Measurements from ENCODE around the gene ZNHIT1.

The ZNHIT1 gene

DNA sequence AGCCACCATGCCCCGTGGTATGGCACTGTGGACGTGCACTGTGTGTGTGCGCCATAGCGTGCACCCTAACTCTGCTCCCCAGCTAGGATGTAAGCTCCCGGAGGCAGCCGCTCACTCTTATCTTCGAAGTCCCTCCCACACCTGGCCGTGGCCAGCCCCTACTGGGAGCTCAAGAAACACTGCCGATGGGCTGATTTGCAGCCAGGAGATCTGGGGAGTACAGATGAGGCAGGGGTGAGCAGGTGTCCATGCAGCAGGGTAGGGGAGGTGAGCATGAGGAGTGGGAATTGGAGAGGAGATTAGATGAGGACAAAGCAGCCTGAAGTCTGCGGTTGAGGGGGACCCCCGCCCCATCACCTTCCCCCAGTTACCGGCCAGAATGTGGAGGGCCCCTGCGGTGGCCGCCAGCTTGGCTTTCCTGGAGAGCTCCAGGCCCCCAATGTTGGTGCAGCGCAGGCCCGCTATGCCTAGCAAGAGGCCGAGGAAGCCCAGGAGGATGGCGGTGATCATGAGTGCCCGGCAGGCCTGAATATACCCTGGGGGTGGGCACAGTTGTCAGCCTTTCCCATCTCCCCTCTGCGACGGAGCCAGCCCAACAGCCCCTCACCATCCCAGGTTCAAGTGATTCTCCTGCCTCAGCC lies 16.1 kb downstream of the ZNHIT1 start:
- H3K4me3 ChIP-seq (ENCODE audit: low read depth, low read length), result no peak overlapping the region
- TF ChIP-seq, protein P1, sequence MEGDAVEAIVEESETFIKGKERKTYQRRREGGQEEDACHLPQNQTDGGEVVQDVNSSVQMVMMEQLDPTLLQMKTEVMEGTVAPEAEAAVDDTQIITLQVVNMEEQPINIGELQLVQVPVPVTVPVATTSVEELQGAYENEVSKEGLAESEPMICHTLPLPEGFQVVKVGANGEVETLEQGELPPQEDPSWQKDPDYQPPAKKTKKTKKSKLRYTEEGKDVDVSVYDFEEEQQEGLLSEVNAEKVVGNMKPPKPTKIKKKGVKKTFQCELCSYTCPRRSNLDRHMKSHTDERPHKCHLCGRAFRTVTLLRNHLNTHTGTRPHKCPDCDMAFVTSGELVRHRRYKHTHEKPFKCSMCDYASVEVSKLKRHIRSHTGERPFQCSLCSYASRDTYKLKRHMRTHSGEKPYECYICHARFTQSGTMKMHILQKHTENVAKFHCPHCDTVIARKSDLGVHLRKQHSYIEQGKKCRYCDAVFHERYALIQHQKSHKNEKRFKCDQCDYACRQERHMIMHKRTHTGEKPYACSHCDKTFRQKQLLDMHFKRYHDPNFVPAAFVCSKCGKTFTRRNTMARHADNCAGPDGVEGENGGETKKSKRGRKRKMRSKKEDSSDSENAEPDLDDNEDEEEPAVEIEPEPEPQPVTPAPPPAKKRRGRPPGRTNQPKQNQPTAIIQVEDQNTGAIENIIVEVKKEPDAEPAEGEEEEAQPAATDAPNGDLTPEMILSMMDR (IDR thresholded peaks at IDR 0.05; ENCODE audit: low read depth, low read length), result no peak
- no peaks in the 10 kb centered on the region for H3K9me3 ChIP-seq
- DNase-seq, result no peak
- peaks cover 18% of the 10 kb centered on the region for H3K4me1 ChIP-seq
- no peaks in the 10 kb centered on the region; the same call in 1 of the 2 replicates for H3K36me3 ChIP-seq
- H3K27me3 ChIP-seq, result no peaks in the 10 kb centered on the region

DNA sequence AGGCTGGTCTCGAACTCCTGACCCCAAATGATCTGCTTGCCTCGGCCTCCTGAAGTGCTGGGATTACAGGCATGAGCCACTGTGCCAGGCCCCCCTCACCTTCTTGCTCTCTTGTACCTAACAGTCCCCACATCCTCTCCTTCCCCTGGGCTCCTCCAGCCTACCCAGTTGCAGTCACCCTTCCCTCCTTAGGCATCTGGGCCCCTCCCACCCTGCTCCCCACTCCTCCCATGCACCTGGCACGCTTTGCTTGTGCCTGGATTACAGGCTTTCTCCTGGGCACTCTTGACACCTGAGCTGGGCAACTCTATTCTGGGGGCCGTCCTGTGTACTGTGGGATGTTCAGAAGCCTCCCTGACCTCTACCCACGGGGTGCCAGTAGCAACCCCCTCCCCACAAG lies 16.7 kb downstream of the ZNHIT1 start:
- TF ChIP-seq, protein P1 (IDR thresholded peaks at IDR 0.05; ENCODE audit: low read depth, low read length), result no peak
- DNase-seq, result no peak
- Histone ChIP-seq H3K4me3 (ENCODE audit: low read depth, low read length) (no peak overlapping the region), H3K4me1 (peaks cover 18% of the 10 kb centered on the region), H3K9me3 (no peaks in the 10 kb centered on the region), H3K27me3 (no peaks in the 10 kb centered on the region), H3K36me3 (peaks cover 2% of the 10 kb centered on the region; the same call in 1 of the 2 replicates)

DNA sequence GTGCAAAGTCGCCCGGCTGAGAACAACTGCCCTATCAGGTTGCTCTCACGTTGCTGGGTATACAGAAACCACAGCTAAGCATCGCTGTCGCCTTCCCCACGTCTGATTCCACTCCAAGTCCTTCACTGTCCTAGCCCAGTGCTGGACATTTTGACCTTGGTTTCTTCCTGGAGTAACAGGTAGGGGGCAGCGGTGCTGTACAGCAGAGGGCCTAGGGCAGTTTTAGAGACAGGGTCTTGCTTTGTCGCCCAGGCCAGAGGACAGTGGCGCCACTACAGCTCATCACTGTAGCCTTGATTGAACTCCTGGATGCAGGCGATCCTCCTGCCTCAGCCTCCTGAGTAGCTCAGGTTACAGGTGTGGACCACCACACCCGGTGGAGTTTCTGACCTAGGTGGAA lies 17.1 kb downstream of the ZNHIT1 start:
- H3K4me1 ChIP-seq, result peaks cover 18% of the 10 kb centered on the region

DNA sequence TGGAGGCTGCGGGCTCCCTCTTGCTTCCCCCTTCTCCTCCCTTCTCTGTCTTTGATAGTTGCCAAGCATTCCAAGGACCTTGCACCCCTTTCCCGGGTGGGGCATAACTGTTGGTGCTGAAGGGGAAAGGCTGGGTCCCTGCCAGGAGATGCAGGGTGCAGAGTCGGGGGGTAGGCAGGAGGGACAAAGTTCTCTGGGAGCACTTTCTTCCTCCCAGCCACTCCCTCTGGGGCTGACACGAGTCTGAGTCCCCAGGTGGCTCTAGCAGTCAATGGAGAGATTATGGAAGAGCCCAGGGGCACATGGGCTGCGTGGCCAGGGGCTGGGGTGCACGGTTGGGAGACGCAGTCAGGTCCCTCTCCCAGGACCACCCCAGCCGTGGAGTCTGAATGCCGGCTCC lies 17.6 kb downstream of the ZNHIT1 start:
- H3K4me3 ChIP-seq (ENCODE audit: low read depth, low read length), result no peak overlapping the region
- no peaks in the 10 kb centered on the region for H3K27me3 ChIP-seq
- H3K4me1 ChIP-seq, result peaks cover 18% of the 10 kb centered on the region
- no peak for DNase-seq
- H3K36me3 ChIP-seq, result peaks cover 5% of the 10 kb centered on the region; the same call in 1 of the 2 replicates
- no peaks in the 10 kb centered on the region for H3K9me3 ChIP-seq
- TF ChIP-seq, protein P1 (IDR thresholded peaks at IDR 0.05; ENCODE audit: low read depth, low read length), result no peak

More for the DNA sequence above, 17.1 kb downstream of the ZNHIT1 start:
- Histone ChIP-seq H3K36me3 (peaks cover 5% of the 10 kb centered on the region; the same call in 1 of the 2 replicates), H3K9me3 (no peaks in the 10 kb centered on the region), H3K27me3 (no peaks in the 10 kb centered on the region), H3K4me3 (ENCODE audit: low read depth, low read length) (no peak overlapping the region)
- DNase-seq, result no peak
- TF ChIP-seq, protein P1 (IDR thresholded peaks at IDR 0.05; ENCODE audit: low read depth, low read length), result peak; percentile 50

DNA sequence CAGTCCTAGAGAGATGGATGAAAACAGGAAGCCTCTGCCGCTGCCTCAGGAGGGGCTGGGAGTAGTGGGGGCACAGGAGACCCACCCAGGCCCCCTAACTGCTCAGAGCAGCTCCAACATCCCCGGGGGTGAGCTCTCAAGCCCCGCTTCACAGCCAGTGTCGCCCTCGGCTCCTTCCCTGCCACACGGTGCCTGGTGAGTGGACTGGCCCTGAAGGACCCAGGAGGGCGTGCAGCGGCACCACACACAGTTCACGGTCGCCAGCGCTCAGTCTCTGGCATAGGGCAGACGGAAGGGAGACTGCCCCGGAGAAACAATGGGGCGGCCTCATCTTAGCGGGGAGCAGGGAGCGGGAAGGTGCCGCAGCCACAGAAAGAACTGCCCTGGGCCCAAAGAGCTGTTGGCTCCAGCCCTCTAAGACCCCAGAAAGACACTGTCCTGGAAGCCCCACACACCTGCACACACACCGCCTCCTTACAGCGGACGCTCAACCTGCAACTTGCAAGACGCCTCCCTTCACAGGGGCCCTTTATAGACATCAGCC lies 18.4 kb downstream of the ZNHIT1 start:
- DNase-seq, result no peak
- H3K9me3 ChIP-seq, result no peaks in the 10 kb centered on the region
- no peak overlapping the region for H3K4me3 ChIP-seq (ENCODE audit: low read depth, low read length)
- TF ChIP-seq, protein P1 (IDR thresholded peaks at IDR 0.05; ENCODE audit: low read depth, low read length), result no peak
- H3K36me3 ChIP-seq, result peaks cover 5% of the 10 kb centered on the region; the same call in 1 of the 2 replicates
- peaks cover 18% of the 10 kb centered on the region for H3K4me1 ChIP-seq
- no peaks in the 10 kb centered on the region for H3K27me3 ChIP-seq
